GM21786 (cell line): ENCODE data around the gene LTA4H.

Experiments used
- ATAC-seq: cut with Tn5 transposase; IDR thresholded peaks from one replicate; pipeline ENCODE4 v1.9.1; 2021; ENCODE audit not compliant: unreplicated experiment

LTA4H gene

DNA sequence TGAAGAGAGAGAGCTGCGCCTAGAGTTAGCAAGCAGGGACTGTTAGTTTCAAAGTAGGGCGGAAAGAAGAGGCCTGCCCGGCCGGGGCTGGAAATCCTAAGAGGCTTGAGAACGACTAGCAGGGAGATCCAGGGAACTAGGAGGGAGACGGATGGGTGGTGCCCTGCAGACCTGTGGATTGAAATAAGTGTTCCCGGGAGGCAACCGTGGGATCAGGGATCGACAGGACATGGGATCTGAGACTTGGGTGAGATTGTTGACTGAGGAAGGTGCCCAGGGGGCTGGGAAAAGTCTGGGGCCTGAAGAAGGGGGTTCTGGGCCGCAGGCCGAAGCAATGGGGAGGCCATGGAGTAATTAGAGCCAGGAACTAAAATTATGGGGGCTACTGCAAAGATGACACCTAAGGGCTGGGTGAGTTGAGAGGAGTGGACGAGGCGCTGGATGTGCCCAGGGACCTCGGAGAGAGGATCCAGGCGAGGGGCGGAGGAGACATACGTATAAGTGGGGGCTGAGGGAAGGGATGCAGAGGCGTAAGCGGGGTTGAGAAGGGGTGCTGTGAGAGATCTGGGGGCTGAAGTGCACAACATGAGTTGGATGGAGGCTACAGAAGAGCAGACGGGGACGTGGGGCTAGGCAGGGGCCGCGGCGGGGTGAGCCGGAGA, 635 bp downstream of the LTA4H start:
- ATAC-seq: peak; percentile 8

DNA sequence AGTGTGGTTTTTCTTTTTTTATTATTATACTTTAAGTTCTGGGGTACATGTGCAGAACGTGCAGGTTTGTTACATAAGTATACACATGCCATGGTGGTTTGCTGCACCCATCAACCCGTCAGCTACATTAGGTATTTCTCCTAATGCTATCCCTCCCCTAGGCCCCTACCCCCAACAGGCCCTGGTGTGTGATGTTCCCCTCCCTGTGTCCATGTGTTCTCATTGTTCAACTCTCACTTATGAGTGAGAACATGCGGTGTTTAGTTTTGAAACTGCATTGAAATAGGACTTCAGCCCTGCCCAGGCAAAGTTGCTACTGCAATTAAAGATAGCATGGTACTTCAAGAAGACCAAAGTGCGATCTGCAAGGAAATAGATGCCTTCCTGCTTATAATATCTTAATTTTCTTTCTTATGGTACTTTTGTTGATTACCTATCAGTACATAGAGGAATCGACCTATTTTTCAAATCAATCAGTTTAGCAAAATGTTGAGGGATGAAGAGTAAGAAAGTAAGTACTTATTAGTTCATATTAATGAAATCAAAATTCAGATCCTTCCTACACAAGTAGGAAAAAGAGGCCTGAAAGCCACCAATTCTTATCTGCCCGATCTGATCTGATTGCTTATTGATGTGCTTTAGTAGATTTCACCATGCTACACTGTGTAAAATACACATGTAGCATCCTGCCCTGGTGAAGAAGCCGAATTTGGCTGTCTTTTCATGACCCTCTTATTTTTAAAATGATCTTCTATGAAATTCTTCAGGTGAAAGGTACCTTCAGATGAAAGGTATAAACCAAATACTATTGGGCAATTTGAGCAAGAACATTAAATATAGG, 1.6 kb downstream of the LTA4H start:
- ATAC-seq: no peak

DNA sequence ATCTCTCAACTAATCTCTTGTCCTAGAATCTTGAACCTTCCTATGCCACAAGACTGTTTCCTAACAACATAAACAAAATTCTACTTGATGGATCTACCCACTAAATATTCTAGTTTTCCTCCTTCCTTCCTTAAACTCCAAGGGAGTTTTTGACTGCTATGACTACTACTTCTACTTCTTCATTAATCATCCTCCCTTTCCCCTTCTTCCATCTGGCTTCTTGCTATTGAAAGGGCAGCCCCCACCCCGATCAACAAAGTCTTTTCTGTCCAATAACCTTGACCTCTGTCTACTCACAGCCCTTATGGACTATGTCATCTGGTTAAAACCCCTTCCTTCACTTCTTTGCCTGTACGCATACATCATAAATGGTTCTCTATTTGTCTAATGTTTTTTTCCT, 5.6 kb downstream of the LTA4H start:
- no peak for ATAC-seq

DNA sequence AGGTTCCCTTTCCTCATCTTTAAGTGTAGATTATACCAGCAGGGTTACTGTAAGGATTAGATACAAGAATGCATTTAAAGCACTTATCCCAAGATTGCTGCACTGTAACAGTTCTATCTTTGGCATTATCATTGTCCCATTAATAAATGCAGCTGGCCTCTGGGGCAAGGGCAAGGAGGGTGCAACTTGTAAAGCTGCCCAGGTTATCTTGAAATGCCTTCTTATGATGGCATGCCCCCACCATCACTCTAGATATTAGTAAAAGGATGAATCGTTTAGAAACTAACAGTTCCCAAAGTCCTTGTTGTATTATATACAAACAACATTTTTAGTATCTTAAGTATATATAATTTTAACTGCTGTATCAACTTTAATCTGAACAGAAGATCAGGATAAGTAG, 6.8 kb downstream of the LTA4H start:
- no peak for ATAC-seq

DNA sequence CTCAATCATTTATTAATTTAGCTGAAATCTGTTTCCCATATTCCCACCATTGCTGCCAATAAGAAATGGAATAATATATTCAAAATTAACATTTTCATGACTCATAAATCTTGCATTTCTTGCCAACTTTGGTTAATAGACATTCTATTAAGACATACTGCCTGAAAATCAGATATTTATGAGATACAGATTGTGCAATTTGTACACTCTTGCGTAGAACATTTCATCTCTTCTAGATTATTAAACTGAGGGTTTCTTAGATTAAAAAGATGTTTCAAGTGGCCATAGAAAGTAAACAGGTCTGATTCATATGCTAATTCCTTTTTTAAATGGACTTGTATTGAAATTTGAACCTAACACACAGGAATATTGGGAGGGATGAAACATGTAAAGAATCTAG, 9.1 kb downstream of the LTA4H start:
- ATAC-seq: no peak

DNA sequence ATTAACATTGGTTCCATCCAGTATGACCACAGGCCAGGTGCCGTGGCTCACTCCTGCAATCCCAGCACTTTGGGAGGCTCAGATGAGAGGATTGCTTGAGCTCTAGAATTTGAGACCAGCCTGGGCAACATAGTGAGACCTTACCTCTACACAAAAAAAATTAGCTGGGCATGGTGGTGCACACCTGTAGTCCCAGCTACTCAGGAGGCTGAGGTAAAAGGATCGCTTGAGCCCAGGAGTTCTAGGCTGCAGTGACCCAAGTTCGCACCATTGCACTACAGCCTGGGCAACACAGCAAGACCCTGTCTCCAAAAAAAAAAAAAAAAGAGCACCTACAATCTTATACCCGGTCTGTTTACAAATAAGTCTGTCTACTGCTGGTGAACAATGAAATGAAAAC, 9.9 kb downstream of the LTA4H start:
- ATAC-seq: no peak

DNA sequence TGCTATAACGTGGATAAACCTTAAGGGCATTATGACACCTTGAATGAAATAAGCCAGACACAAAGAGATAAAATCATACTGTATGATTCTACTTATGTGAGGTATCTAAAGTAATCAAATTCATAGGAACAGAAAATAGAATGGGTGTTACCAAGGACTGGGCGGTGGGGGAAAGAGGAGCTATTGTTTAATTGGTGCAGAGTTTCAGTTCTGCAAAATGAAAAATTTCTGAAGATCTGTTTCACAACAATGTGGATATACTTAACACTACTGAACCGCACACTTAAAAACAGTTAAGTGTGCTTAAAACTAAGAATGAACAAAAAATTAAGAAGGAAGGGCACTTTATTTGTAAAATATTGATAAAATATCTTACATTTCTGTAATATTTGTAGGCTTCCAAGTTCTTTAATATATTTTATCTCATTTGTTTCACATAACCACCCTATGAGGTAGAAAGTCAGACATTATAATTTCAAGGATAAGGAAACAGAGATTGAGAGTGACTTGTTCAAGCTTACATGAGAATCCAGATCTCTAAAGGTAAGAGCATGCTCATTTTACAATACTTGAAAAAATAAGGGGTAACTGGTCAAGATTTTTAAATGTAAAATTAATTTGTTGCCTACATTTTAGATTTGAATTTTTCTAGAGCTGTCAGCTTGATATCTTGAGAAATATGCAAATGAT, 14.9 kb downstream of the LTA4H start:
- ATAC-seq: peak; percentile 99

DNA sequence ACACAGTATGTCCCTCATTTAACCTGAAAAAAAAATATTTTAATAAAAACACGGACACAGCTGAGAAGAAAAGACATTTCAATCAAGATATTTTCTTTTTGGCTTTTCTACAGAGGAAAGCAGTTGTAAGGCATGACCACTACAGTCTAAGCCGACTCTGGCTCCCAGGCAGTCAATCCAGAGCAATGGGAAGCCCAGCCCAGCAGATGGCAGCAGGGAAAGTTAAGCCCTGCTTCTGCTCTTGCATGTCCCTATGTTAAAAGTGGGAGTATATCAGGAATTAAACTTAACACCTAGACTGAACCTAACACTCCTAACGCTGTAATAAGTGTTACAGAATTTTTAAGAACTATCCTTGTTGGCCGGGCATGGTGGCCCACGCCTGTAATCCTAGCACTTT, 19.7 kb downstream of the LTA4H start:
- ATAC-seq: no peak

DNA sequence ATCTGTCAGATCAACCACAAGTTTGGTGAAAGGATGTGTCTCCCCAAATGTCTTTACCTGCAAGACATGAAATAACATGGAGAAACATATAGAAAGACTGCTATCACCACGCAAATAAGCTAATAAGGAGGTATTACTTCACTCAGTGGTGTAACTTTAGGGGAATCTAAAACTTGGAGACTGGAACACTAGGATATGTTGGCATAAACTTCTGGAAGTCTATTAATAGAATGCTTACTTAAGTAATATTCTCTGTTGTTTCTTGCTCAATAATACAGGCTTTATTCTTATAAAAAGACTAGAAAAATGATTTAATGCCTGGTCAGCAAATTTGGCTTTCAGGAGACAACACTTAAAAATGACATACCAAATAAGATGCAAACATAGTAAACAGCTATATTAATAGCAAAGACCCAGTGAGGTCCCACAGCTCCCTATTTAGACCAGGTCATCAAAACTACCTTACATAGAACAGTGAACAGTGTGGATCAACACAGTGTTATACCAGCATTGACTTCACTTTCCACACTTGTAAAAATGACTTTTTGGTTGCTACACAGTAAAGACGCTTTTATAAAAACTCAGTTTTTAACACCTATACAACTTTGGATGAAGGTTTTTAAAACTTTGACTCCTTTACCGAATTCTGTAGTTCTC, 20.3 kb downstream of the LTA4H start:
- ATAC-seq: no peak

DNA sequence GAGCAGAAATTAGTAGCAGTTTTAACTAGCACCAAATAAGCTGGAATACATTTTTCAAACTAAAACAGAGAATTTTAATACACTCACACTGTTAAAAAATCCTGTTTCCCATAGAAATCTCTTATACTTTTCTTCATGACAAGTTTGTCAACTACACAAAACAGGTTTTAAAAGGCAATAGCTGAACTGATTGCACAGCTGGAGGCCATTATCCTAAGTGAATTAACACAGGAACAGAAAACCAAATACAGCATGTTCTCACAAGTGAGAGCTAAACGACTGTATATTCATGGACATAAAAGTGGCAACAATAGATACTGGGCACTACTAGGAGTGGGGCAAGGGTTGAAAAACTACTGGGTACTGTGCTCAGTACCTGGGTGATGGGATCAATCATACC, 27.7 kb downstream of the LTA4H start:
- ATAC-seq: no peak

DNA sequence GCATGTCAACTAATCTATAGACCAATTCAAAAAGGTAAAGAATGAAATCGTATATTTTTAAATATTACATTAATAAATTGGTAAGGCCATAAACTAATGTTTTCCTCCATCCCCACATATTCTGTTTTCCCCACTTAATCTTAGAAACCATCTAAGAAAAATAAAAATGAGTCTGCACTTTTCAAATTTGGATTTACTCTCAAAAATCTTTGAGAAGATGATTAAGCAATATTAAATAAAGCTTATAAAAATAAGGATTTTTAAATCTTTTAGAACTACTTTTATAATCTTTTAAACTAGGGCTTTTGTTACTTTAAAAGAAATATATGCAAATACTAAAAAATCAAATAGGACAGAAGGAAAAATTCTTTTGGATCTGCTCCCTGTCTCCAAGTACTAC, 28.7 kb downstream of the LTA4H start:
- no peak for ATAC-seq

DNA sequence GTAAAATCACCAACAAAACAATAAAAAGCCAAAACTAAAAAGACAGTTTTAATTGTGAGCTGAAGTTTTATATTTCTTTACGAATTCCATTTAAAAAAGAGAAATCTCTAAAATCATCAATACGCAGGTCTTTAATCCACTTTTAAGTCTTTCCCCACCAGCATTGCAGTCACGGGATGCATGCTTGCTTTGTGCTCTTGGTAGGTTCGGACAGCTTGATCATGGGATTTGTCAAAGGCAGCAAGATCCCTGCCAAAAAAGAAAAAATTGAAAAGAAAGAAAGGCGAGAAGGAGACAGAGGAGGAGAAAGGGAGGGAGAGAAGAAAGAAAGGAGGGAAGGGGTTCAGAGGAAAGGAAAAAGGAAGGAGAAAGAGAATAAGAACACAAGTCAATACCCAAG, 34.5 kb downstream of the LTA4H start:
- no peak for ATAC-seq

DNA sequence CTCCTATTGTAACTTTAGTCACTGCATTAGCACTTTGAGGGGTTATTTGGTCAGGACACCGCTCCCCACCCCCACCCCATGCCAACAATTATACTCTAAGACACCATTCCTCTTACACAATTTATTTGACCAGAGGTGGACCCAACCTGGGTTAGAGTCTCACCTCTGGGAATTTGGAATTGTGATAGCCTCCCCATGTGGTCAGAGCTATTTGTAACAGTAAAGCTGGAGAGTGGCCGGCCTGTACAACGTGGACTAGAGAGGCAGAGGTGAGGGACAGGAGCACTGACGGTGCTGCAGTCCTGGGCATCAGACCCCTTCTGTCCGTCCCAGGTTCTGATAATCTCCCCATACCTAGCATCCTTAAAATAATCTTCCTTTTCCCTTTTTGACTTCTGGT, 35.9 kb downstream of the LTA4H start:
- no peak for ATAC-seq

DNA sequence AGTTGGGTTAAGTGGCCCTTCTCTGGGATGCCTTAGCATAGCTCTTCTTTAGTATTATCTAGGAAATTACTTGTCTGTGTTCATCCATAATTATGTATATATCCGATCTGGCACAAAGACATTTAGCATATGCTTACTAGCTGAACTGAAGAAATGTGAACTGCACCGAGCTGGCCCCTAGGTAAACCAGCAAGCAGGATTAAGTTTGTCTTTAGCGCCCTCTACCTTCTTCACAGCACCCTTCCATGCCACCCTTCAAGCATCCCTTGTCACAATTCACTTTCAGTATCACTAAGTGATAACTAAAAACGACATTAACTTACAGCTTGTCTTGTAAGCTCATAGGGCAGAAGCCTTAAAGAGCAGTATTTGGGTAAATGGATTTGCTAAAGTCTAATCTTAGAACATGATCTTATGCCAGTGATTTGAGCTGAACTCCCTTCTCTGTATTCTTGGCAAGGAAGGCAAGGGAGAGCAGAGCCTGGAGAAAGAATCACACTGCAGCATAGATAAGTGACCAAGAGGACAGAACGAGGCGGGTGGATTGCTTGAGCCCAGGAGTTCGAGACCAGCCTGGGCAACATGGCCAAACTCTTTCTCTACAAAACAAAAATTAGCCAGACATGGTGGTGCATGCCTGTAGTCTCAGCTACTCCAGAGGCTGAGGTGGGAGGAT, 36.6 kb downstream of the LTA4H start:
- peak; percentile 97 for ATAC-seq

DNA sequence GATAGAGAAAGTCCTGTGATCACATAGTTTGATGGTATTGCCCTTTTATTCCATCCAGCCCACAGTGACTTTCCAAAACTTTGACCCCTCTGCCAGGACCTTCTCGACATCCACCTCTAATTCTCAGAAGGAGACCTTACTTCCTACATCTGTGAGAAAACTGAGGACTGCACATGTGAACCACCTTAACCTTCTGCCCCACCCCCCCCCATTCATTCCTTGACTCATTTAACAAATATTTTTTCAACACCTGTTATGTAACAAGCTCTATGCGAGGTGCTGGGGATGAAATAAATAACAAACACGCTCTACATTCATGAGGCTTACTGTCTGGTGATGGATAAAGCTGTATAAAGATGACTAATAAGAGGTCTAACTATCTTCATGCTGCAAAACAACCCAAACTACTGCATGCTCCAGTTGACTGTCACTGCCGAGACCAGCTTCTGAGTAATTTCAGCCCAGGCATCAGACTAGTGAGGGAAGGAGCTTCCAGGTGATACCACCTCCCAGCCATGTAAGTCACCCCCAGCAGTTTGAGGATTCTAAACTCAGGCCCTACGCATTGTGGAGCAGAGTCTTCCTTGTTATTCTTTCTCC, 37.4 kb downstream of the LTA4H start:
- ATAC-seq: no peak

DNA sequence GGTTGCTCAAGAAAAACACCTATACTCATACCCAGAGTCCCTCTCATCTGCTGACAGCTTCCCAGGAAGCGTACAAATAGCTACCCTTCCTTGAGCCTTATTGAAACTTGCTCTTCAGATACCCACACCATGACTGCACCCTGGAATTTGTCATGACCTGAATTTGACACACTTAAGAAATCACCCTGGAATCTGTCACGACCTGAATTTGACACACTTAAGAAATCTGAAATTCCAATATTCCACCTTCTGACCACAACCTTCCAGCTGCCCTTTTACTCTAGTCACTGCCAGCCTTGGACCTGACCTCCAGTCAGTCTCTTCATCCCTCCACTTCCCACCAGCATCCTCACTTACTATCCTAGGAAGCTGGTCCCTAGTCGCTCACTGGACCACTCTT, 38.1 kb downstream of the LTA4H start:
- ATAC-seq: no peak

DNA sequence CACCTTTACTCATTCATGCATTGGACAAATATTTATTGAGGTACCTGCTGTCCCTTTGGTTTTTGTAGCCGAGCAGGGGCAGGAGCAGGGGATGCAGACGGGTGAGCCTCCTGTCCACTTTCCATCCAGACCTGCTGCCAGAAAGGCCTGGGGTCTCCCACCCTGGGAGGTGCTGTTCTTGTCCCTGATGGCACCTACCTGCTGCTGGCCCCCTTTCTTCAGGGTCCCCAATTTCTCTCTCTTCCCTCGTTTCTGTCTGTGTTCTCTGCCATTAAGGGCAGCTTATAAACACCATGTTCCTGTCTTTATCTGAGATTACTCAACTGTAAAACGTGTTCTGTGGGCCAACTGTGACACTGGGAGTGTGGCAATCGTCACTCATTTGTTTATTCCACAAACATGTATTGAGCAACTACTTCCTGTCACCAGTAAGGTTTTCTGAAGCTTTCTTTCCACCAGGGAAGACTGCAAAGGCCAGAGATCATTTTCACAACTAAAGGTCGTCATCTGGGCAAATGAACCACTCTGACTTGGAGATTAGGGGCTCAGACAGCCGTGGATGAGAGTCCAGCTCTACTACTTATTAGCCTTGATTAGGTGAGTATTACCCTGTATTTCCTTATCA, 39.2 kb downstream of the LTA4H start, which contains the start of gene HAL:
Gene HAL (minus strand): TSS at position 311 of the 625 bp plus-strand sequence. CDS start 434 bp downstream, outside the sequence.
- no peak for ATAC-seq

DNA sequence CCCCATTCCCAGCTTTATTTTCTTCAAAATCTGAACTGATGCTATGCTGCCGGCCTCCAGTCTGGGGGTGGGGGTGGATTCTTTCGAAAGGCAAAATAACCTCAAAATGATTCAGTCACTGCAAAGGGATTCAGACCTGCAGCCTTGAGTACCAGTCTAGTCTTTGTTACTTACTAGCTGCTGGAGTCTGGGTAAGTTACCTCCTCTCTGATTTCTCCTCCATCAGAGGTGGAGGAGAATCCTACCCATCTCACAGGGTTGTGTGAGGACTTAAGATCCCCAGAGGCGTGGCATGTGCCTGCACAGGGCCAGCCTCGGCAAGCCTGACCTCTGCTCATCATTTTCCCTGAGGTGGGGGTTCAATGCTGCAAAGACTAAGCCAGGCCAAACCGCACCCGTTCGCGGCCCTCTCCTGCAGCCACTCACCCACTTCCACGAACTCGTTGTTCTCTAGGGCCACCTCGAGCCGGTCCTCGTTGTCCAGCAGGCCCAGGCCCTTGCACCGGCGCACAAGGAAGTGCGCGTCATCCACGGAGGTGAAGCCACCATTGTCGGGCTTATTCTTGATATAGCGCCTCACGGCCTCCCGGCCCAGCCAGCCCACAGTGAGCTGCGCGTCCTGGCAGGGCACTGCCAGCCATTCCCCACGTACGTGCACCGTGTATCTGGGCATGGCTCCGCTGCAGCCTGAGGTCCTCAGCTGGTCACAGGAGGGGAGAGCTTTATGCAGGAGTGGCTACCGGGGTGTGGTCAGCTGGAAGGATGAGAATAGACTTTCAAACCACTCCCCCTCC, 40.0 kb downstream of the LTA4H start:
- no peak for ATAC-seq

DNA sequence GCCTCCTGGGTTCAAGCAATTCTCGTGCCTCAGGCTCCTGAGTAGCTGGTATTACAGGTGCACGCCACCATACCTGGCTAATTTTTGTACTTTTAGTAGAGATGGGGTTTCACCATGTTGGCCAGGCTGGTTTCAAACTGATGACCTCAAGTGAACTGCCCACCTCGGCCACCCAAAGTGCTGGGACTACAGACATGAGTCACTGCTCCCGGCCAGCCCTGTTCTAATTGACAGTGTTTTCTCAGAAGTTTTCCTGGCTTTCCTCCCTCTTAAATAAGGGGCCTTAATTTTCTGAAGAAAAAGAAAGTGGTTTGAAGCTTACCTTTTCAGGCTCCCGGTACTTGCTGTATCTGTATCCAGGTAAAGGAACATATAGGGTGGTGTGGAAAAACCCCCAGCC, 40.9 kb downstream of the LTA4H start:
- no peak for ATAC-seq
